ENCODE results near the gene ZSWIM9. TPM values are rescaled to one million over a fixed set of nuclear protein-coding genes. Genes with fewer than 3 reads are reported as not detected.

Gene ZSWIM9
- total RNA-seq, 4 donors from 2014 or later, result 0.59 to 13.2 (median 4.2) TPM

DNA sequence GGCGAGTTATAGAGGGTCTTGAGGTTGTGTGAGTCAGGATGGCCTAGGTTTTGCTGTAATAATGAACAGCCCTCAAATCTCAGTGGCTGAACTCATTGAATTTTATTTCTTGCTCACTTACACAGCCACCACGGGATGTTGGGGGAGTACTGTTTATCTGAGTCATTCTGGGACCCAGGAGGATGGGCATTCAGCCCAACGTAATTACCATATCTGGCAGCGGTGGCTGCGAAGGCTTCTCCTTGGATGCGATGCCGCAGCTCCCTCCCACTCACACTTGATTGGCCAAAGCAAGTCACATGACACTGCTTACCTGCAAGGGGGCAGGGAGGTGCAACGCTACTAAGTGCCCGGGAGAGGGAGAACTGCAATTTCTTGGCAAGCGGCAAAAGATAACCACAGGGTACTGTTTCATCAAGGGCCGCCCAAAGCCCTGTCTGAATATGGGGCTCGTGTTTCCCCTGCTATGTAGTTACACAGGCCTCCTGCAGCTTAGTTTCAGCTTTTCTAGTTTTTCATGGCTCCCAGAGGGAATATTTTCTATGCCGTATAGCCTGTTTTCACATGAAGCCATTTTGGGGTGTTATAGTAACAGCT, 19.9 kb downstream of the ZSWIM9 start:
- no peak overlapping the region for H3K27ac ChIP-seq
- H3K4me1 ChIP-seq, result no peaks in the 10 kb centered on the region
- no peaks in the 10 kb centered on the region for H3K9me3 ChIP-seq
- intact Hi-C loops (cut with DNase I; ENCODE audit: low total_unique reads), result no loop called here
- H3K27me3 ChIP-seq, result no peaks in the 10 kb centered on the region
- H3K36me3 ChIP-seq, result no peaks in the 10 kb centered on the region
- no peak overlapping the region for H3K4me3 ChIP-seq
- no peak for TF ChIP-seq CTCF (IDR thresholded peaks at IDR 0.05)
- TF ChIP-seq POLR2A (IDR thresholded peaks at IDR 0.05), result no peak
- DNase-seq, result no peak

DNA sequence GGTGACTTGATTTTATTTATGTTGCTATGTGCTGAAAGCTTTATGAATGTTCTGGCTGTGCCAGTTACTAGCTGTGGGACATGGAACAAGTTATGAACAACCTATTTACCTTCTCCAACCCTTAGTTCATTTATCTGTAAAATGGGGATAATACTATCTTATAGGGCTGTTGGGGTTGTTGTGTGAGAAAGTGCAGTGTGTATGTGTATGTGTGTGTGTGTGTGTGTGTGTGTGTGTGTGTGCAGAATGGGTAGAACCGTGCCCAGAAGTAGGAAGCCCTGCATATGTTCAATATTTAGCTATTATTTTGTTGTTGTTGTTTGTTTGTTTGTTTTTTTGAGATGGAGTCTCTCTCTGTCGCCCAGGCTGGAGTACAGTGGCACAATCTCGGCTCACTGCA, 20.4 kb downstream of the ZSWIM9 start:
- Histone ChIP-seq H3K9me3 (no peaks in the 10 kb centered on the region), H3K27me3 (no peaks in the 10 kb centered on the region), H3K27ac (no peak overlapping the region), H3K4me3 (no peak overlapping the region), H3K36me3 (no peaks in the 10 kb centered on the region), H3K4me1 (no peaks in the 10 kb centered on the region)
- intact Hi-C loops (cut with DNase I; ENCODE audit: low total_unique reads), result no loop called here
- no peak for TF ChIP-seq CTCF (IDR thresholded peaks at IDR 0.05)
- no peak for TF ChIP-seq POLR2A (IDR thresholded peaks at IDR 0.05)
- no peak for DNase-seq

- intact Hi-C loops (cut with DNase I; ENCODE audit: low total_unique reads), result no loop called here
- Histone ChIP-seq H3K36me3 (no peaks in the 10 kb centered on the region), H3K27me3 (no peaks in the 10 kb centered on the region), H3K4me1 (no peaks in the 10 kb centered on the region), H3K27ac (no peak overlapping the region), H3K9me3 (no peaks in the 10 kb centered on the region), H3K4me3 (no peak overlapping the region)
- TF ChIP-seq POLR2A (IDR thresholded peaks at IDR 0.05) (no peak), CTCF (IDR thresholded peaks at IDR 0.05) (no peak)
- DNase-seq, result no peak
These were observed 22.3 kb downstream of the ZSWIM9 start for GRCh38 chr19:48192750-48193149.

DNA sequence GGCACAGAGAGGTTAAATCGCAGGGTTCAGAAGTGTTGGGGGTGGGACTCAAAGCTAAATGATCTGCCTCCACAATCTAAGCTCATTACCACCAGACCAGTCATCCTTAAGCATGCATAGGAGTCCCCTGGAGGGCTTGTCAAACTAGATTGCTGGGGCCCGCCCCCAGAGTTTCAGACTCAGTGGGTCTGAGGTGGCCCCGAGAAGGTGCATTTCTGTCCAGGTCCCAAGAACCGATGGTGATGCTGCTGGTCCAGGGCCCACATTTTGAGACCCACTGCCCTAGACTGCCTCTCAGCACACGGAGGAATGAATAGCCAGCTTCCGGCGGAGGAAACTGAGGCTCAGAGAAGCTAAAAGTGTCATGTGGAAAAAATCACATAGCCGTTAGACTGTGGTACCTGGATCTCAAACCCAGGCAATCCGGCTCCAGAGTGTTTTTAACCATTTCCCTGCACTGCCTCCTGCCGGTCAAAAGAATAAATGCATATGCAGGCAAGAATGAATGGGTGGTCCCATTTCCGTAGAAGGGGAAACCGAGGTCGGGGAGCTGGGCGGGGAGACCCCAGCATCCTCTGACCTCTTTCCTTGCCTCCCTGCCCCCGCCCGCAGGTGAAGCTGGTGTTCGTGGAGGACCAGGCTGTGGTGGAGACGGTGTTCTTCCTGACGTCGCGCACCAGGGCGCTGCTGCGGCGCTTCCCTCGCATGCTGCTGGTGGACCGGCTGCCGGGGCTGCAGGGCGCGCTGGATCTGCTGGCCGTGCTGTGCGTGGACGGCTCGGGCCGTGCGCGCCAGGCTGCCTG, 23.8 kb downstream of the ZSWIM9 start:
- DNase-seq, result no peak
- no peaks in the 10 kb centered on the region for H3K27me3 ChIP-seq
- TF ChIP-seq POLR2A (IDR thresholded peaks at IDR 0.05) (no peak), CTCF (IDR thresholded peaks at IDR 0.05) (peak in 2 of 4 experiments; percentile 12 to 13)
- no peaks in the 10 kb centered on the region for H3K4me1 ChIP-seq
- no peaks in the 10 kb centered on the region for H3K36me3 ChIP-seq
- no peaks in the 10 kb centered on the region for H3K9me3 ChIP-seq
- H3K27ac ChIP-seq, result no peak overlapping the region
- intact Hi-C loops (cut with DNase I; ENCODE audit: low total_unique reads), result no loop called here
- no peak overlapping the region for H3K4me3 ChIP-seq
